Measurements from ENCODE around the gene TAOK1.
A peak's percentile ranks its signal among the peaks of the same experiment; 100 is the strongest.
"Not testable (repeated sequence)": the region's sequence is repeated elsewhere in the genome, so short reads cannot be mapped to it uniquely, and the experiment has no call there.

Gene TAOK1

GRCh38 chr17:29445844-29446243, 55.7 kb downstream of the TAOK1 start:
- DNase-seq (ENCODE audit: low read depth): no peak

DNA sequence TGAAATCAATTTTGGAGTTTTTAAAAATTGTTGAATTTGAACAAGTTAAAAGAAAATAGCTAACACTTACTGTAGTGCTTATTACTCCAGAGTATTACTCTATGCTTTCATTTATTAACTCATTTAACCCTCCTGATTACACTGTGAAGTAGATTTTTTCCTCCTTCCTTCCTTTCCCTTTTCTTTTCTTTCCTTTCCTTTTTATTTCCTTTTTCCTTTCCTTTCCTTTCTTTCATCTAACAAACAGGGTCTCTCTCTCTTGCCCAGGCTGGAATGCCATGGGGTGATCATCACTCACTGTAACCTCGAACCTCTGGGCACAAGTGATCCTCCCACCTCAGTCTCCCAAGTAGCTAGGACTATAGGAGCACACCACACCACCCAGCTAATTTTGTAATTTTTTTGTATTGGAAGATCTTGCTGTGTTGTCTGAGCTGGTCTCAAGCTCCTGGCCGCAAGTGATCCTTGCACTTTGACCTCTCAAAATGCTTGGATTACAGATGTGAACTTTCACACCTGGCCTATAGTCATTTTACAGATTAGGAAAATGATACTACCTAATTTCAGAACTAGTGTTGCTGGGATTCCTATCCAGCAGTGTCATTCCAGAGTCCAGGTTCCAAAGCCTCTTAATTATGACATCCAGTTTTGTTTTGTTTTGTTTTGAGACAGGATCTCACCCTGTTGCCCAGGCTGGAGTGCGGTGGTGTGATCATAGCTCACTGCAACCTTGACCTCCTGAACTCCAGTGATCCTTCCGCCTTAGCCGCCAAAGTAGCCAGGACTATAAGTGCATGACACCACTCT, 59.9 kb downstream of the TAOK1 start:
- no peak for DNase-seq (ENCODE audit: low read depth)

DNA sequence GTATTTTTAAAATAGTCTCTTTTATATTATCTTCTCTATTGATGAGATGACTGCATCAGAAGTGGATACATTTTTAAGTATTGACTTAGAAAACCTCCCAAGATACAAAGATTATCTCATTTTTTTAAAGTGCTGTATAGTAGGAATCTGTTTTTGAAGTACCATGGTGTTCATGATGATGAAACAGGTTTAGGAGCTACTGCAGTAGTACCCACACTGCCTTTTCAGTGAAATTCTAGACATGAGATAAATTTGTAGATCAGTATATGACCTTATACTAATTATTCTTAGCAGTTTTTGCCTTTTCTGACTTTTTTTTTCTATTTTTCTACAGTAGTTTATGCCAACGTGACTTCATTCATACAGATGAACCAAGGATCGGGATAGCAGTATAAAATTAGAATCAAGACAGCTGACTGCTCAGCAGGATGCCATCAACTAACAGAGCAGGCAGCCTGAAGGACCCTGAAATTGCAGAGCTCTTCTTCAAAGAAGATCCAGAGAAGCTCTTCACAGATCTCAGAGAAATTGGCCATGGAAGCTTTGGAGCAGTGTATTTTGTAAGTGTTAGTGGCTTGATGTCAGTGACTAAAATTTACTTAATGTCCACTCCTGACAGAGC, 61.1 kb downstream of the TAOK1 start:
- DNase-seq (ENCODE audit: low read depth): no peak

DNA sequence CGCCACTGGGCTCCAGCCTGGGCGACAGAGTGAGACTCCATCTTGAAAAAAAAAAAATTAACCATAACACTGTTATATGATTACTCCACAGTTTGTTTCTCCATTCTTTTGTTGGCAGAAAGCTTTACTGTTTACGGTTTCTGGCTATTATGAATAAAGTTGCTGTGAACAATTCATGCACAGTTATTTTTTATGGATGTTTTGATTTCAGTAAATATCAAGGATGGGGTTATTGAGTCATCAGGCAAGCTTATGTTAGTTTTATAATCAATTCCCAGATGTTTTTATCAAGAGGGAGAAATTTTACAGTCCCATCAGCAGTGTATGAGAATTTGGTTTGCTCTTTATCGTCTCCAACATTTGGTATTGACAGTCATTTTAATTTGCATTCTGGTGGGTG, 67.9 kb downstream of the TAOK1 start:
- peak; percentile 10 for DNase-seq (ENCODE audit: low read depth)

GRCh38 chr17:29461483-29462206, 71.5 kb downstream of the TAOK1 start:
- DNase-seq (ENCODE audit: low read depth): peak; percentile 60

DNA sequence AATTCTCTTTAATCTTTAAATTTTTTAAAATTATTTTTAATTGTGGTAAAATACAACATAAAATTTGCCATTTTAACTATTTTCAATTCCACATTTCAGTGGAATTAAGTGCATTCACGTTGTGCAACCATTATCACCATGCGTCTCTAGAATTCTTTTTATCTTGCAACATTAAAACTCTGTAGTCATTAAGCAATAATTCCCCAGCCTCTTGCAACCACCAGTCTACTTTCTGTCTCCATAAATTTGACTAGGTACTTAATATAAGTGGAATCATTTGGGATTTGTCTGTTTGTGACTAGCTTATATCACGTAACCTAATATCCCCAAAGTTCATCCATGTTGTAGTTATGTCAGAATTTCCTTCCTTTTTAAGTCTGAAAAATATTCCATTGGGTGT, 79.1 kb downstream of the TAOK1 start:
- peak; percentile 4 for DNase-seq (ENCODE audit: low read depth)

GRCh38 chr17:29473437-29473836, 83.3 kb downstream of the TAOK1 start:
- not testable (repeated sequence) for DNase-seq (ENCODE audit: low read depth)

- no peak for DNase-seq (ENCODE audit: low read depth)
Measured at GRCh38 chr17:29474297-29474696, 84.1 kb downstream of the TAOK1 start.

- no peak for DNase-seq (ENCODE audit: low read depth)
Measured at GRCh38 chr17:29475891-29476290, 85.7 kb downstream of the TAOK1 start.

- not testable (repeated sequence) for DNase-seq (ENCODE audit: low read depth)
Measured at GRCh38 chr17:29480249-29480928, 90.2 kb downstream of the TAOK1 start.

- no peak for DNase-seq (ENCODE audit: low read depth)
Measured at GRCh38 chr17:29483503-29483902, 93.3 kb downstream of the TAOK1 start.

DNA sequence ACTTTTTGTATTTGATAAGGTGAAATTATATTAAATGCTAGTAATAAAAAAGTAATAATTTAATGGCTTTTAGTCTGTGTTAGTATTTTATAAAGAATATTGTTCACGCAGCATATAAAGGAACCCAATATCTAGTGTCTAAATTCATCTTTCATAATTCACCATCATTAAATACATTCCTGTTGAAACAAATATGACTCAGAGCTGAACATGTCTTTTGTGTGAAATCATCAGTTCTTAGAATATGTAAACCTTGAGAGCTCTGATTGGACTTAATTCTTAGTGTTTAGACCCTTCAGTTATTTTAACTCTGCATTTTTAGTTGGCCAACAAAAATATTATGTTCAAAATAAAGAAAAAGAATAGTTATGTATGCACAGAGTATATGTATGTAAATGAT, 104.8 kb downstream of the TAOK1 start:
- peak; percentile 24 for DNase-seq (ENCODE audit: low read depth)

GRCh38 chr17:29504711-29505110, 114.5 kb downstream of the TAOK1 start:
- peak; percentile 68 for DNase-seq (ENCODE audit: low read depth)

DNA sequence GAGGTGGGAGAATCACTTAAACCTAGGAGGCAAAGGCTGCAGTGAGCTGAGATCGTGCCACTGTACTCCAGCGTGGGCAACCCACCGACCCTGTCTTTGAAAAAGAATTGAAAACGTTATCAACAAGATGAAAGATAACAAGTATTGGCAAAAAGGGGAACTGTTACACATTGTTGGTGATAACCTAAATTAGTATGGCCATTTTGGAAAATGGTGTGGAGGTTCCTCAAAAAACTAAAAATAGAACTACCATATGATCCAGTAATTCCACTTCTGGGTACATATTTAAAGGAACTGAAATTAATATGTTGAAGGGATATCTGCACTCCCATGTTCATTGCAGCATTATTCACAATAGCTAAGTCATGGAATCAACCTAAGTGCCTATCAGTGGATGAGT, 115.7 kb downstream of the TAOK1 start:
- no peak for DNase-seq (ENCODE audit: low read depth)

DNA sequence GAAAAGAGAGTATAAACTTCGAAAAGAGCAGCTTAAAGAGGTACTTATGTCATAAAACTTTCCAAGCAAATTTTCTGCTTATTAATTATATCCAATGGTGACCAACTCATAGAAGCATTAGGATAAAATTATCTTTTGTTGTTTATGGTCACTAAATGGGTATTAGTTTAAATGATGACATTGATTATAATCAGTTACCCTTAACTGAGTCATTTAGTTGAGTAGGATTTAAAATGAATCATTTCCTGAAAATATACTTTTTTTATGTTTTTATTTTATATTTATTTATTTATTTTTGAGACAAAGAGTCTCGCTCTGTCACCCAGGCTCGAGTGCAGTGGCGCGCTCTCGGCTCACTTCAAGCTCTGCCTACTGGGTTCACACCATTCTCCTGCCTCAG, 120.8 kb downstream of the TAOK1 start:
- DNase-seq (ENCODE audit: low read depth): no peak

- peak; percentile 69 for DNase-seq (ENCODE audit: low read depth)
Measured at GRCh38 chr17:29514792-29515191, 124.6 kb downstream of the TAOK1 start.

- no peak for DNase-seq (ENCODE audit: low read depth)
Measured at GRCh38 chr17:29518359-29518758, 128.2 kb downstream of the TAOK1 start.

DNA sequence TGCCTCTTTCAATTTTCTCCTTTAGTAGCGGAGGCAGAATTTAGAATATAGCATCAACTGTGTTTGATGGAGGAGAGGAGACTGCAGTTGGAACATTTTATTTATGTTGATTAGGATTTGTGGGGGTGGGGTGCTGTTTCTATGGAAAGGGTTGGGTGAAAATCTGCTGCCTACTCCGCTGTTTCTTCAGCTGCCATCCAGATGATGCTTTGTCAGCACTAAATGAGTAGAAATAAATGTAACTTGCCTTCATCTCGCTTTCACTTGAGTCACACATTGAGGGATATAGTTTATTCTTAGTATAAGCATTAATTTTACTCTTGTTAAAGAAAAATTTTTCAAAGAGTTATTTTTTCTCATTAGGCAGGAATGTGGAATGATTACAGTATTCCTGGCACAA, 134.5 kb downstream of the TAOK1 start:
- DNase-seq (ENCODE audit: low read depth): no peak

DNA sequence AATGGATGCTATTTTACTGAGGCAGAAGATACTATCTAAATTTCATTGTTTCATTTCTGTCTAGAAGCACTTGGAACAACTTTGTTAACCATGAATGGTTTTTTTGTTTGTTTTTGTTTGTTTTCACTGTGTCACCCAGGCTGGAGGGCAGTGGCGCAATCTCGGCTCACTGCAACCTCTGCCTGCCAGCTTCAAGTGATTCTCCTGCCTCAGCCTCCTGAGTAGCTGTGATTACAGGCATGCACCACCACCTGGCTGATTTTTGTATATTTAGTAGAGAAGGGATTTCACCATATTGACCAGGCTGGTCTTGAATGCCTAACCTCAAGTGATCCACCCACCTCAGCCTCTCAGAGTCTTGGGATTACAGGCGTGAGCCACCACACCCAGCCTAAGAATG, 136.2 kb downstream of the TAOK1 start:
- DNase-seq (ENCODE audit: low read depth): peak; percentile 27

- DNase-seq (ENCODE audit: low read depth): no peak
Measured at GRCh38 chr17:29533976-29534375, 143.8 kb downstream of the TAOK1 start.

DNA sequence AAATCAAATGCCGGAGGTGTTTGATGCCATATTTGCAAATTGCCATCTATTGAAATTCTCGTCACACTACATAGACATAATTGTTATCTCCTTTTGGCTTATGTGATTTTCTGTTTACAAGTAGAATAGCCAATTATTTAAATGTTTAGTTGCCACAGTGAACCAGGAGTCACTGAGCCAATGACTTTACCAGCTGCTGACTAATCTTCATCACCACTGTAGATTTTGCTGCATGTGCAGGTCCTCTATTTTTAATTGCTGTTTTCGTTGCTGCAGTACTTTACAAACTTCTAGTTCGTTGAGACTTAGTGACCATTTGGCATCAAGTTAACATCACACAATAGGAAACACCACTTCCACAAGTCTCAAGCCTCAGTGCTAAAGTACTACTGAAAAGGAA, 153.9 kb downstream of the TAOK1 start:
- no peak for DNase-seq (ENCODE audit: low read depth)

DNA sequence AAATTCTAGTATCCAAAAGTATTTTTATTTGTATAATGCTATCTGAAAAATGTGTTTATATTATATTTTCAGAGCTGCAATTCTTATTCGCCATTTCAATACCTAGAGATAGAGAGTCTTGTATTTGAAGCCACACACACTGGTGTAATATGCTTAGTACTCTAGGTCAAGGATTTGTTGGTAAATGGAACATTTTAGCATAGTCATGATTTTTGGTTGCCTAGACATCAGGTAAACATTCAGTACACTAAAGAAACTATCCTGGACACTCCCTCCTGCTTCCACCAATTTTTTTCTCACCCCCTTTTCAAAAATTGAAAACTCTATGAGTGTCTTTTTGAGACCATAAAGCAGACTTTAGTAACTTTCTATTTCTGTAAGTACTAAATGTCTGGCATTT, 155.9 kb downstream of the TAOK1 start:
- DNase-seq (ENCODE audit: low read depth): no peak

- DNase-seq (ENCODE audit: low read depth): no peak
Measured at GRCh38 chr17:29546830-29547229, 156.7 kb downstream of the TAOK1 start.
